Measurements from ENCODE around the gene RALGAPA2. TPM values are rescaled to one million over a fixed set of nuclear protein-coding genes. Genes with fewer than 3 reads are reported as not detected.

Gene RALGAPA2
- total and polyA plus RNA-seq, 2 experiments from 2014 or later: 13.1 to 43.4 TPM

GRCh38 chr20:20406306-20406705 is 306.1 kb downstream of the RALGAPA2 start (continued):
- TF ChIP-seq ZNF462 (CRISPR knock-in tag; IDR thresholded peaks at IDR 0.05): no peak
- TF ChIP-seq EZH2 (IDR thresholded peaks at IDR 0.05; ENCODE audit: low read depth, unreplicated experiment): no peak
- TF ChIP-seq ZNF114 (CRISPR knock-in tag; IDR thresholded peaks at IDR 0.05): no peak
- TF ChIP-seq POLR2AphosphoS5 (IDR thresholded peaks at IDR 0.05; ENCODE audit: low read depth): no peak
- no peak for TF ChIP-seq JUNB (IDR thresholded peaks at IDR 0.05; ENCODE audit: unreplicated experiment)
- no peak for TF ChIP-seq CTCF (conservative IDR thresholded peaks at IDR 0.05; ENCODE audit: low read depth in 2 of 2)

- DNase-seq (ENCODE audit: low spot score): no peak
- no peak overlapping the region for H3K4me3 Mint-ChIP-seq
- no peak for ATAC-seq
- TF ChIP-seq ZNF462 (CRISPR knock-in tag; IDR thresholded peaks at IDR 0.05): no peak
- TF ChIP-seq ZNF114 (CRISPR knock-in tag; IDR thresholded peaks at IDR 0.05): no peak
- TF ChIP-seq STAT1 (IDR thresholded peaks at IDR 0.05; ENCODE audit: unreplicated experiment): no peak
- TF ChIP-seq EZH2phosphoT487 (IDR thresholded peaks at IDR 0.05; ENCODE audit: unreplicated experiment): no peak
Measured at GRCh38 chr20:20405623-20406022, 306.8 kb downstream of the RALGAPA2 start.

More at GRCh38 chr20:20405623-20406022, 306.8 kb downstream of the RALGAPA2 start:
- no peak overlapping the region for H3K4me2 ChIP-seq
- Mint-ChIP-seq H3K27ac (no peak overlapping the region), H3K4me1 (peaks cover 34% of the 10 kb centered on the region), H3K9me3 (no peaks in the 10 kb centered on the region; the same call in 2 of the 3 replicates), H3K36me3 (ENCODE audit: low read depth) (no peaks in the 10 kb centered on the region), H3K27me3 (ENCODE audit: insufficient read depth, low read depth, poor library complexity) (peaks cover 5% of the 10 kb centered on the region)
- H3K27ac ChIP-seq (ENCODE audit: low read depth): no peak overlapping the region
- no peaks in the 10 kb centered on the region for H3K27me3 ChIP-seq (ENCODE audit: insufficient read depth)
- no peaks in the 10 kb centered on the region for H3K36me3 ChIP-seq (ENCODE audit: insufficient read depth)
- H3K4me3 ChIP-seq: no peak overlapping the region
- H3K9me2 ChIP-seq (ENCODE audit: insufficient read depth): no peaks in the 10 kb centered on the region
- no peaks in the 10 kb centered on the region for H3F3A ChIP-seq (replicated peaks; ENCODE audit: low read depth)
- no peaks in the 10 kb centered on the region for H3K79me2 ChIP-seq (replicated peaks; ENCODE audit: insufficient read depth)
- no peaks in the 10 kb centered on the region for H4K20me1 ChIP-seq (replicated peaks; ENCODE audit: insufficient read depth)
- no peak overlapping the region for H2AFZ ChIP-seq
- H3K4me1 ChIP-seq (ENCODE audit: insufficient read depth): peaks cover 7% of the 10 kb centered on the region; the same call in 1 of the 2 replicates
